ENCODE measurements around the gene OR1K1.

OR1K1 gene, protein sequence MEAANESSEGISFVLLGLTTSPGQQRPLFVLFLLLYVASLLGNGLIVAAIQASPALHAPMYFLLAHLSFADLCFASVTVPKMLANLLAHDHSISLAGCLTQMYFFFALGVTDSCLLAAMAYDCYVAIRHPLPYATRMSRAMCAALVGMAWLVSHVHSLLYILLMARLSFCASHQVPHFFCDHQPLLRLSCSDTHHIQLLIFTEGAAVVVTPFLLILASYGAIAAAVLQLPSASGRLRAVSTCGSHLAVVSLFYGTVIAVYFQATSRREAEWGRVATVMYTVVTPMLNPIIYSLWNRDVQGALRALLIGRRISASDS

DNA sequence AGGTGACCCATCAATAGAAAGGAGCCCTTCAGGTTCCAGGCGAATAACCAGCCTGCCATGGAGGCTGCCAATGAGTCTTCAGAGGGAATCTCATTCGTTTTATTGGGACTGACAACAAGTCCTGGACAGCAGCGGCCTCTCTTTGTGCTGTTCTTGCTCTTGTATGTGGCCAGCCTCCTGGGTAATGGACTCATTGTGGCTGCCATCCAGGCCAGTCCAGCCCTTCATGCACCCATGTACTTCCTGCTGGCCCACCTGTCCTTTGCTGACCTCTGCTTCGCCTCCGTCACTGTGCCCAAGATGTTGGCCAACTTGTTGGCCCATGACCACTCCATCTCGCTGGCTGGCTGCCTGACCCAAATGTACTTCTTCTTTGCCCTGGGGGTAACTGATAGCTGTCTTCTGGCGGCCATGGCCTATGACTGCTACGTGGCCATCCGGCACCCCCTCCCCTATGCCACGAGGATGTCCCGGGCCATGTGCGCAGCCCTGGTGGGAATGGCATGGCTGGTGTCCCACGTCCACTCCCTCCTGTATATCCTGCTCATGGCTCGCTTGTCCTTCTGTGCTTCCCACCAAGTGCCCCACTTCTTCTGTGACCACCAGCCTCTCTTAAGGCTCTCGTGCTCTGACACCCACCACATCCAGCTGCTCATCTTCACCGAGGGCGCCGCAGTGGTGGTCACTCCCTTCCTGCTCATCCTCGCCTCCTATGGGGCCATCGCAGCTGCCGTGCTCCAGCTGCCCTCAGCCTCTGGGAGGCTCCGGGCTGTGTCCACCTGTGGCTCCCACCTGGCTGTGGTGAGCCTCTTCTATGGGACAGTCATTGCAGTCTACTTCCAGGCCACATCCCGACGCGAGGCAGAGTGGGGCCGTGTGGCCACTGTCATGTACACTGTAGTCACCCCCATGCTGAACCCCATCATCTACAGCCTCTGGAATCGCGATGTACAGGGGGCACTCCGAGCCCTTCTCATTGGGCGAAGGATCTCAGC lies at the start of gene OR1K1:
Gene OR1K1 (plus strand): TSS at position 58 of the 995 bp plus-strand sequence. CDS start 0 bp downstream, at position 58.
- no peak for DNase-seq (ENCODE audit: low read depth)
- H3K4me3 ChIP-seq (ENCODE audit: low read depth, low read length), result no peak within 1 kb of the TSS
- no peak for TF ChIP-seq CTCF (IDR thresholded peaks at IDR 0.05; ENCODE audit: low read depth, low read length)
- no peak for TF ChIP-seq POLR2A (IDR thresholded peaks at IDR 0.05; ENCODE audit: extremely low read depth, insufficient read length)
- no peak for TF ChIP-seq MYC (IDR thresholded peaks at IDR 0.05; ENCODE audit: low read depth, low read length)
- TF ChIP-seq, protein P1, sequence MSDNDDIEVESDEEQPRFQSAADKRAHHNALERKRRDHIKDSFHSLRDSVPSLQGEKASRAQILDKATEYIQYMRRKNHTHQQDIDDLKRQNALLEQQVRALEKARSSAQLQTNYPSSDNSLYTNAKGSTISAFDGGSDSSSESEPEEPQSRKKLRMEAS (IDR thresholded peaks at IDR 0.05; ENCODE audit: low read depth, low read length), result no peak

GRCh38 chr9:122754825-122755224 lies 45.1 kb upstream of the OR1K1 start:
- TF ChIP-seq POLR2A (IDR thresholded peaks at IDR 0.05; ENCODE audit: extremely low read depth, insufficient read length) (no peak), CTCF (IDR thresholded peaks at IDR 0.05; ENCODE audit: low read depth, low read length) (no peak), MYC (IDR thresholded peaks at IDR 0.05; ENCODE audit: low read depth, low read length) (no peak)
- TF ChIP-seq, protein P1 (IDR thresholded peaks at IDR 0.05; ENCODE audit: low read depth, low read length), result no peak
- no peak for DNase-seq (ENCODE audit: low read depth)
- H3K4me3 ChIP-seq (ENCODE audit: low read depth, low read length), result no peak overlapping the region

DNA sequence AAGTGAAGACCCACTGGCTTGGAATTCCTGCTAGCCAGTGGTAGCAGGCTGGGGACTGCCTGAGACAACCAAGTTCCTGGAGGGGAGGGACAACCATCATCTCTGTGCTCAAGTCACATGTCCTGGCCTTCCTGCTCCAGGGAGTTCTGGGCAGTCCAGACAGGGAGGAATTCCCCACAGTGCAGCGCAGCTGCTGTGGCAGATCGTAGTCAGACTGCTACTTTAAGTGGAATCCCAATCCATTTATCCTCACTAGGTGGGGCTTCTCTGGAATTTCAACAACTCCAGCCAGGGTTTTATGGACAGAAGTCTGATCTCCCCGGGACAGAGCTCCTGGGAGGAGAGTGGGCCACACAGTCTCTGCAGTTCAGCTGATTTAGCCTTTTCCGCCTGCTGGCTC lies 32.1 kb upstream of the OR1K1 start:
- no peak for DNase-seq (ENCODE audit: low read depth)
- no peak overlapping the region for H3K4me3 ChIP-seq (ENCODE audit: low read depth, low read length)
- TF ChIP-seq MYC (IDR thresholded peaks at IDR 0.05; ENCODE audit: low read depth, low read length), result no peak
- TF ChIP-seq POLR2A (IDR thresholded peaks at IDR 0.05; ENCODE audit: extremely low read depth, insufficient read length), result no peak

DNA sequence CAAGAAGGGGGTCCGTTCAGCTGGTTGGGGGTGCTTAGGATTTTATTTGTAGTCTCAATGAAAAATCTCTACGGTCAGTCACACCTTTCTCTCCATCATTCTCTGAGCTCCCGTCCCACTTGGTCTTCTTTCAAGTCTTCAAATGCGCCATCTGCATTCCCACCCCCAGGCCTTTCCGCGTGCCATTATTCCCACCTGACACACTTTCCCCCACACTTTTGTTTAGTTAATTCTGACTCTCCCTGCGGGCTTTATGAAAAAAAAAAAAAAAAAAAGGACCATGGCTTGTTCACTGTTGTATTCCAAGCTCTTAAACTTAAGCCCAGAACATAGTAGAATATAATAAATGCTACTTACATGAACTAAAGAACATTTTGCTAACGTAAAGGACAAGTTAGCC lies 22.9 kb upstream of the OR1K1 start:
- no peak for DNase-seq (ENCODE audit: low read depth)
- TF ChIP-seq, protein P1 (IDR thresholded peaks at IDR 0.05; ENCODE audit: low read depth, low read length), result no peak
- TF ChIP-seq MYC (IDR thresholded peaks at IDR 0.05; ENCODE audit: low read depth, low read length) (no peak), CTCF (IDR thresholded peaks at IDR 0.05; ENCODE audit: low read depth, low read length) (no peak), POLR2A (IDR thresholded peaks at IDR 0.05; ENCODE audit: extremely low read depth, insufficient read length) (no peak)

GRCh38 chr9:122777935-122778627 lies 21.8 kb upstream of the OR1K1 start:
- H3K4me3 ChIP-seq (ENCODE audit: low read depth, low read length), result no peak overlapping the region
- DNase-seq (ENCODE audit: low read depth), result no peak
- TF ChIP-seq CTCF (IDR thresholded peaks at IDR 0.05; ENCODE audit: low read depth, low read length) (no peak), MYC (IDR thresholded peaks at IDR 0.05; ENCODE audit: low read depth, low read length) (no peak), POLR2A (IDR thresholded peaks at IDR 0.05; ENCODE audit: extremely low read depth, insufficient read length) (no peak)
- TF ChIP-seq, protein P1 (IDR thresholded peaks at IDR 0.05; ENCODE audit: low read depth, low read length), result no peak

More for the DNA sequence above, 22.9 kb upstream of the OR1K1 start:
- H3K4me3 ChIP-seq (ENCODE audit: low read depth, low read length), result no peak overlapping the region

All from NB4 (cell line).